NCI-H1105 (cell line): ENCODE measurements around the gene ASB11.

ENCODE experiments used
- DNase-seq: peaks from one replicate; lab custom pipeline; 2025; lab: John Stamatoyannopoulos, UW

The ASB11 gene

GRCh38 chrX:15315509-15315908 lies at the start of gene ASB11:
ASB11 (minus strand) TSS chrX:15315640; CDS start chrX:15315605, 35 bp downstream.
- no peak for DNase-seq

- no peak for DNase-seq
These were observed 44.3 kb upstream of the ASB11 start for GRCh38 chrX:15359701-15360100.

GRCh38 chrX:15358533-15358932 lies 43.1 kb upstream of the ASB11 start:
- no peak for DNase-seq

- DNase-seq = no peak
These were observed 41.0 kb upstream of the ASB11 start for GRCh38 chrX:15356444-15356843.

GRCh38 chrX:15350329-15350996 lies 35.0 kb upstream of the ASB11 start:
- no peak for DNase-seq

GRCh38 chrX:15349046-15349445 lies 33.6 kb upstream of the ASB11 start:
- peak; percentile 31 for DNase-seq

- DNase-seq = no peak
These were observed 30.5 kb upstream of the ASB11 start for GRCh38 chrX:15345976-15346375.

GRCh38 chrX:15344106-15344505 lies 28.7 kb upstream of the ASB11 start:
- no peak for DNase-seq

- DNase-seq = no peak
These were observed 27.6 kb upstream of the ASB11 start for GRCh38 chrX:15343075-15343476.

- no peak for DNase-seq
These were observed 25.4 kb upstream of the ASB11 start for GRCh38 chrX:15340867-15341266.

- DNase-seq = peak; percentile 27
These were observed 20.6 kb upstream of the ASB11 start for GRCh38 chrX:15336023-15336413.

GRCh38 chrX:15335135-15336022 lies 19.9 kb upstream of the ASB11 start, which contains the start of gene PIGA:
PIGA (minus strand) TSS chrX:15335523; CDS start chrX:15331930, 3,593 bp downstream.
- DNase-seq = peak; percentile 95

GRCh38 chrX:15334561-15334960 lies 19.1 kb upstream of the ASB11 start:
- no peak for DNase-seq

- DNase-seq = no peak
These were observed 13.4 kb upstream of the ASB11 start for GRCh38 chrX:15328821-15329220.

- no peak for DNase-seq
These were observed 12.7 kb upstream of the ASB11 start for GRCh38 chrX:15328131-15328530.

- no peak for DNase-seq
These were observed 7.0 kb upstream of the ASB11 start for GRCh38 chrX:15322472-15322871.

- no peak for DNase-seq
These were observed 6.6 kb upstream of the ASB11 start for GRCh38 chrX:15322072-15322471.

- DNase-seq = no peak
These were observed 6.0 kb upstream of the ASB11 start for GRCh38 chrX:15321447-15321846.

GRCh38 chrX:15320297-15320696 lies 4.9 kb upstream of the ASB11 start:
- DNase-seq = no peak

GRCh38 chrX:15319075-15319474 lies 3.6 kb upstream of the ASB11 start:
- no peak for DNase-seq

GRCh38 chrX:15314472-15314871 lies 968 bp downstream of the ASB11 start:
- no peak for DNase-seq

- no peak for DNase-seq
These were observed 4.3 kb downstream of the ASB11 start for GRCh38 chrX:15311119-15311518.

- DNase-seq = peak; percentile 65
These were observed 5.3 kb downstream of the ASB11 start for GRCh38 chrX:15310117-15310516.
